Liver (tissue), 9 donors: ENCODE measurements around the gene VAT1. TPM values are rescaled to one million over a fixed set of nuclear protein-coding genes. Genes with fewer than 3 reads are reported as not detected.
A peak's percentile ranks its signal among the peaks of the same experiment; 100 is the strongest.

Experiments used
- DNase-seq: peaks from one replicate; pipeline ENCODE4 v3.0.0-alpha.2; 2017; ENCODE audit warnings: low spot score
- H3K27ac ChIP-seq, 2 donors: one replicate each; pipeline ENCODE4 v1.7.0; 2013; ENCODE audit warnings: inconsistent platforms in 2 of 2, low read length in 2 of 2, control low read depth in 1 of 2, low read depth in 1 of 2, mild to moderate bottlenecking in 1 of 2
- H3K27me3 ChIP-seq, 4 donors: one replicate each; pipeline versions ENCODE4 v1.6.1 to v1.7.0; 2013; ENCODE audit warnings: low read length in 3 of 4, inconsistent platforms in 1 of 4, mild to moderate bottlenecking in 1 of 4, moderate library complexity in 1 of 4; ENCODE audit not compliant: control insufficient read depth in 4 of 4, insufficient read depth in 4 of 4
- H3K36me3 ChIP-seq, 4 donors: one replicate each; pipeline versions ENCODE4 v1.6.1 to v1.7.0; 2013; ENCODE audit warnings: low read length in 3 of 4, mild to moderate bottlenecking in 3 of 4, low read depth in 1 of 4, moderate library complexity in 1 of 4; ENCODE audit not compliant: control insufficient read depth in 4 of 4, insufficient read depth in 3 of 4
- H3K4me1 ChIP-seq, 4 donors: one replicate each; pipeline versions ENCODE4 v1.6.1 to v1.7.0; 2013; ENCODE audit warnings: low read length in 3 of 4, mild to moderate bottlenecking in 3 of 4, moderate library complexity in 1 of 4; ENCODE audit not compliant: control insufficient read depth in 4 of 4, insufficient read depth in 4 of 4
- H3K4me3 ChIP-seq, 3 donors: one replicate each; pipeline versions ENCODE4 v1.6.1 to v1.7.0; 2013; ENCODE audit warnings: low read length in 3 of 3, control low read depth in 1 of 3, low read depth in 1 of 3, mild to moderate bottlenecking in 1 of 3
- H3K9ac ChIP-seq, 2 donors: one replicate each; pipeline ENCODE4 v1.7.0; 2013; ENCODE audit warnings: low read length in 2 of 2, mild to moderate bottlenecking in 2 of 2, moderate library complexity in 2 of 2, control low read depth in 1 of 2, low read depth in 1 of 2
- H3K9me3 ChIP-seq, 4 donors: one replicate each; pipeline versions ENCODE4 v1.6.1 to v1.7.0; 2013; ENCODE audit warnings: low read length in 3 of 4; ENCODE audit not compliant: control insufficient read depth in 4 of 4
- ATF3 ChIP-seq: IDR thresholded peaks from 2 replicates; pipeline ENCODE4 v1.6.1; 2016; ENCODE audit warnings: antibody characterized with exemption
- CTCF ChIP-seq: fragments of 150-350 bp; IDR thresholded peaks from 2 replicates; pipeline ENCODE4 v1.5.1; 2017; ENCODE audit warnings: improper control_type of control experiment, low read depth, low read length; ENCODE audit not compliant: missing input control
- EGR1 ChIP-seq, 2 donors: IDR thresholded peaks; 2 replicates each; pipeline ENCODE4 v1.6.1; 2016 to 2018; ENCODE audit warnings: antibody characterized with exemption in 2 of 2, low read depth in 2 of 2
- FOXA1 ChIP-seq: IDR thresholded peaks from 2 replicates; pipeline ENCODE4 v1.6.1; 2016; ENCODE audit warnings: antibody characterized with exemption
- FOXA2 ChIP-seq: IDR thresholded peaks from 2 replicates; pipeline ENCODE4 v1.6.1; 2016; ENCODE audit warnings: antibody characterized with exemption
- GABPA ChIP-seq, 2 donors: IDR thresholded peaks in 1 of 2; conservative IDR thresholded peaks in 1 of 2; 2 replicates each; pipeline ENCODE4 v1.6.1; 2016; ENCODE audit warnings: antibody characterized with exemption in 2 of 2, mild to moderate bottlenecking in 1 of 2, moderate library complexity in 1 of 2
- HNF4A ChIP-seq, 2 donors: conservative IDR thresholded peaks; 2 replicates each; pipeline ENCODE4 v1.6.1; 2016; ENCODE audit warnings: antibody characterized with exemption in 2 of 2, mild to moderate bottlenecking in 2 of 2
- HNF4G ChIP-seq: IDR thresholded peaks from 2 replicates; pipeline ENCODE4 v1.6.1; 2016; ENCODE audit warnings: antibody characterized with exemption
- JUND ChIP-seq, 2 donors: IDR thresholded peaks; 2 replicates each; pipeline ENCODE4 v1.6.1; 2016; ENCODE audit warnings: antibody characterized with exemption in 2 of 2
- MAX ChIP-seq: IDR thresholded peaks from 2 replicates; pipeline ENCODE4 v1.6.1; 2016; ENCODE audit warnings: antibody characterized with exemption
- NR2F2 ChIP-seq: IDR thresholded peaks from 2 replicates; pipeline ENCODE4 v1.6.1; 2016; ENCODE audit warnings: antibody characterized with exemption
- RAD21 ChIP-seq, 2 donors: IDR thresholded peaks; 2 replicates each; pipeline ENCODE4 v1.6.1; 2016; ENCODE audit warnings: antibody characterized with exemption in 2 of 2, mild to moderate bottlenecking in 2 of 2
- REST ChIP-seq: IDR thresholded peaks from 2 replicates; pipeline ENCODE4 v1.6.1; 2016; ENCODE audit warnings: antibody characterized with exemption, mild to moderate bottlenecking
- SP1 ChIP-seq: IDR thresholded peaks from 2 replicates; pipeline ENCODE4 v1.6.1; 2018; ENCODE audit warnings: antibody characterized with exemption, mild to moderate bottlenecking
- TAF1 ChIP-seq: conservative IDR thresholded peaks from 2 replicates; pipeline ENCODE4 v1.6.1; 2016; ENCODE audit warnings: antibody characterized with exemption, mild to moderate bottlenecking
- YY1 ChIP-seq: IDR thresholded peaks from 2 replicates; pipeline ENCODE4 v1.6.1; 2016; ENCODE audit warnings: antibody characterized with exemption, mild to moderate bottlenecking
- ZBTB33 ChIP-seq: IDR thresholded peaks from 2 replicates; pipeline ENCODE4 v1.6.1; 2016; ENCODE audit warnings: antibody characterized with exemption
- WGBS: extraction: QIAGEN DNeasy Blood & Tissue Kit; methylation state at CpG from one replicate; pipeline ENCODE4 v1.1.7; 2013; 5-methylcytosine and 5-hydroxymethylcytosine counted together
- polyA plus RNA-seq, 2 donors: library from polyadenylated mRNA; stranded (reverse) in 1 of 2; unstranded in 1 of 2; fragments of 200-250 nt in 1 of 2; fragments of >200 nt in 1 of 2; fragmentation: Nextera tagmentation in 1 of 2; extraction: Ambion mirVana in 1 of 2; gene quantifications; one replicate each; pipeline versions ENCODE4 v1.2.1 to v1.2.3, GENCODE V29; 2013 to 2015
- total RNA-seq, 2 donors: library from RNA; depleted of rRNA; stranded (reverse); fragments of >200 nt; gene quantifications; one replicate each; pipeline ENCODE4 v1.2.3, GENCODE V29; 2014
- donor health status: healthy.
- donor health status: healthy.
- donor health status: healthy.
- donor health status: healthy.
- donor health status: healthy.

VAT1 gene
- total and polyA plus RNA-seq, 4 donors, result 16.3 to 38.8 (median 25.4) TPM

- TF ChIP-seq JUND (IDR thresholded peaks at IDR 0.05) (no peak), GABPA (IDR thresholded peaks at IDR 0.05 in 1 of 2, conservative IDR thresholded peaks at IDR 0.05 in 1 of 2) (no peak), TAF1 (no peak), MAX (no peak), REST (no peak), HNF4G (no peak), RAD21 (IDR thresholded peaks at IDR 0.05) (no peak), FOXA2 (no peak), ZBTB33 (no peak), NR2F2 (no peak), CTCF (no peak), FOXA1 (no peak), HNF4A (conservative IDR thresholded peaks at IDR 0.05) (no peak)
- H3K27me3 ChIP-seq, result no peaks in the 10 kb centered on the region
Measured at GRCh38 chr17:43025290-43025657, 3.1 kb upstream of the VAT1 start.

GRCh38 chr17:43024407-43025289, 2.5 kb upstream of the VAT1 start, which contains the start of gene RND2:
TSS of gene RND2 (plus strand) at chr17:43025231. CDS start at chr17:43025348, 117 bp downstream.
- Histone ChIP-seq H3K9ac (peak within 1 kb of the TSS in 1 of 2 donors; percentile 14), H3K27ac (peak within 1 kb of the TSS; percentile 11 to 76), H3K36me3 (no peaks in the 10 kb centered on the region), H3K4me1 (peaks cover 7 to 36% (median 21%) of the 10 kb centered on the region in 4 donors), H3K27me3 (no peaks in the 10 kb centered on the region), H3K9me3 (no peaks in the 10 kb centered on the region), H3K4me3 (peak within 1 kb of the TSS; percentile 5 to 52 (median 42))
- DNase-seq, result peak; percentile 79
- WGBS, result 2% methylated on average over 61 of the region's 61 CpGs
- TF ChIP-seq GABPA (IDR thresholded peaks at IDR 0.05 in 1 of 2, conservative IDR thresholded peaks at IDR 0.05 in 1 of 2) (peak in 1 of 2 donors; percentile 11), HNF4G (no peak), EGR1 (IDR thresholded peaks at IDR 0.05; ENCODE audit: low read depth in 2 of 2) (peak; percentile 48 to 56), ATF3 (no peak), YY1 (peak; percentile 6), JUND (IDR thresholded peaks at IDR 0.05) (peak; percentile 47 to 80), CTCF (peak; percentile 85), RAD21 (IDR thresholded peaks at IDR 0.05) (peak; percentile 93 to 95), SP1 (peak; percentile 56)

More at GRCh38 chr17:43025290-43025657, 3.1 kb upstream of the VAT1 start:
- peaks cover 10 to 37% (median 21%) of the 10 kb centered on the region in 4 donors for H3K4me1 ChIP-seq
- WGBS, result 26% methylated on average over 27 of the region's 27 CpGs
- DNase-seq, result no peak
- no peaks in the 10 kb centered on the region for H3K36me3 ChIP-seq
- no peak overlapping the region for H3K9ac ChIP-seq
- H3K9me3 ChIP-seq, result no peaks in the 10 kb centered on the region
- peak overlapping the region in 1 of 3 donors; percentile 42 for H3K4me3 ChIP-seq
- no peak overlapping the region for H3K27ac ChIP-seq
